Central memory CD8-positive, alpha-beta T cell (primary cell): ENCODE data around the gene CLSTN2.

Experiments
- ATAC-seq: fragments of 150-1000 bp; cut with Tn5 transposase; replicated peaks from 2 replicates; pipeline ENCODE4 v1.10.0; 2022; ENCODE audit warnings: mild to moderate bottlenecking, moderate FRiP score, moderate number of reproducible peaks; ENCODE audit not compliant: poor library complexity, severe bottlenecking; ENCODE audit errors: extremely low read depth
- DNase-seq, 2 donors: peaks; one replicate each; pipeline ENCODE4 v3.0.0; 2021; ENCODE audit warnings: low spot score in 2 of 2
- H3K27ac Mint-ChIP-seq: one replicate; pipeline ENCODE4 v1.8.0; 2022; ENCODE audit warnings: low read depth, mild to moderate bottlenecking, moderate library complexity, mixed read lengths
- H3K27me3 Mint-ChIP-seq: one replicate; pipeline ENCODE4 v1.8.0; 2022; ENCODE audit warnings: mixed read lengths
- H3K36me3 Mint-ChIP-seq: one replicate; pipeline ENCODE4 v1.8.0; 2022; ENCODE audit warnings: mild to moderate bottlenecking, moderate library complexity, mixed read lengths; ENCODE audit not compliant: insufficient read depth
- H3K4me1 Mint-ChIP-seq: one replicate; pipeline ENCODE4 v1.8.0; 2022; ENCODE audit warnings: mixed read lengths
- H3K4me3 Mint-ChIP-seq: one replicate; pipeline ENCODE4 v1.8.0; 2022; ENCODE audit warnings: mild to moderate bottlenecking, moderate library complexity, mixed read lengths
- H3K9me3 Mint-ChIP-seq: one replicate; pipeline ENCODE4 v1.8.0; 2022; ENCODE audit warnings: mixed read lengths

The CLSTN2 gene

GRCh38 chr3:139928708-139929505 is 6.1 kb upstream of the CLSTN2 start:
- no peak for ATAC-seq
- no peaks in the 10 kb centered on the region for H3K36me3 Mint-ChIP-seq
- H3K4me1 Mint-ChIP-seq: no peaks in the 10 kb centered on the region
- H3K27ac Mint-ChIP-seq: no peak overlapping the region
- no peak for DNase-seq
- no peak overlapping the region for H3K4me3 Mint-ChIP-seq
- H3K27me3 Mint-ChIP-seq: peaks cover 33% of the 10 kb centered on the region
- H3K9me3 Mint-ChIP-seq: peaks cover 6% of the 10 kb centered on the region

GRCh38 chr3:139930211-139930610 is 4.8 kb upstream of the CLSTN2 start:
- ATAC-seq (no peak), DNase-seq (no peak)
- peaks cover 6% of the 10 kb centered on the region for H3K9me3 Mint-ChIP-seq
- no peaks in the 10 kb centered on the region for H3K36me3 Mint-ChIP-seq
- H3K4me1 Mint-ChIP-seq: no peaks in the 10 kb centered on the region
- H3K27me3 Mint-ChIP-seq: peaks cover 36% of the 10 kb centered on the region
- H3K27ac Mint-ChIP-seq: no peak overlapping the region
- no peak overlapping the region for H3K4me3 Mint-ChIP-seq

DNA sequence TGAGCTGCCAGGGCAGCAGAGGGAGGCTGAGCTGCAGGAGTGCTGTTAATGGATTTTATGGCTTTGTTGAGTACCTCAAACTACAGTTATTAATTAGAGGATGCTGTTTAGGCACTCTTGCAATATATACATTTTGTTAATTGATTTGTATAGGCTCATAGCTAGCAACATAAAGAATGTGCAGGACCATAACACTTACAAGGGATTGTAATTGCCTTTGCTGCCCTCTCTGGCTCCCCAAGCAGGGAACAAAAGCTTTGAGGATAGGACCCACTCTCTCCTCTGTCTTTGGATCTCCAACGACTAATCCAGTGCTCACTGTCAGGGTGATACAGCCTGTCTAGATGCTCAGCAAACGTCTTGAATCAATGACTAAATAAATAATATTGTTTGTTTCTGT is 1.2 kb upstream of the CLSTN2 start:
- no peaks in the 10 kb centered on the region for H3K4me1 Mint-ChIP-seq
- H3K4me3 Mint-ChIP-seq: no peak overlapping the region
- no peaks in the 10 kb centered on the region for H3K9me3 Mint-ChIP-seq
- DNase-seq (no peak), ATAC-seq (no peak)
- H3K27ac Mint-ChIP-seq: no peak overlapping the region
- peaks cover 60% of the 10 kb centered on the region for H3K27me3 Mint-ChIP-seq
- H3K36me3 Mint-ChIP-seq: no peaks in the 10 kb centered on the region

DNA sequence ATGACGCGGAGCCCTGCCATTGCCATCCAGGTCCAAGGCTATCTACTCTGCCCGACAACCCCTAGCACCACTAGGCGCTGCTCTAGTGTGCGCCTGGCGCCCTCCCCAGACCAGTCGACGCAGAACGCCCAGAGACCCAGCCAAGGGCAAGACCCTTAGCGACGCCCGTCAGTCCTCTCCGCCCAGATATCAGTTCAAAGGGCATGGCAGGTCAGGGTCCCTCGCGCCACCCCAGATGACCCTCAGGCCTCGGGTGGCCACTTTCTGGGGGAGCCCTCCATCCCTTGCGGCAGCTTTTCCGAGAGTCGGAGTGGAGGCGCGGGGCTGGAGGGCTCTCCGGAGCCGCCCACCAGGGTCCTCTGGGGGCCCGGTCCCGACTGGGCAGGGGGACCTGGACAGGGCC is 371 bp upstream of the CLSTN2 start:
- Mint-ChIP-seq H3K4me1 (no peaks in the 10 kb centered on the region), H3K36me3 (no peaks in the 10 kb centered on the region), H3K27me3 (peaks cover 61% of the 10 kb centered on the region), H3K4me3 (no peak overlapping the region), H3K27ac (no peak overlapping the region), H3K9me3 (no peaks in the 10 kb centered on the region)
- ATAC-seq (no peak), DNase-seq (no peak)

- H3K9me3 Mint-ChIP-seq: no peaks in the 10 kb centered on the region
- no peak overlapping the region for H3K4me3 Mint-ChIP-seq
- no peaks in the 10 kb centered on the region for H3K36me3 Mint-ChIP-seq
- no peak for ATAC-seq
- no peak overlapping the region for H3K27ac Mint-ChIP-seq
- DNase-seq: no peak
- H3K27me3 Mint-ChIP-seq: peaks cover 73% of the 10 kb centered on the region
- no peaks in the 10 kb centered on the region for H3K4me1 Mint-ChIP-seq
These were observed 1.2 kb downstream of the CLSTN2 start for GRCh38 chr3:139935866-139936817.

DNA sequence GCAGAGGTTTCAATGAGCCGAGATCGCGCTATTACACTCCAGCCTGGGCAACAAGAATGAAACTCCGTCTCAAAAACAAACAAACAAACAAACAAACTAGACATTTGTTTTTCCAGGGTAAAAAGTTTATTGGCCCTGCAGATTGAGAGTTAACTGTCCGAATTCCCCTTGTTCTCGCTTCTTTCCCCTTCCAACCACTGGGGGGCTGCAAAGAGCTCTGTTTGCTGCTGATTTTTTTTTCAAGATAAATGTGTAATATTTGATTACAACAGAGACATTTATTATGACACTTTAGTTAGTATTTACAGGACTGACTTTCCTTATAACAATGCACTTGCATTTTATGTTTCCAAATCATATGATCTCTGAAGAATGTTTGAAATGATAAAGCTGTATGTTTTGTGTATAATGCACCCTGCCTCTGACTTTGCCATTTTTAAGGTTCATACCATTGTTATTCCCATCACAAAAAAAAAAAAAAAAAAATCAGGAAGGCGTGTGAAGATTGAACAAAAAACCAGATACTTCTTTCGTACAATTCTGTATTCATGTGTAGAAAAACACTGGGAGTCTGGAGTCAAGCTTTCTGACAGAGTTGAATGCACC is 2.8 kb downstream of the CLSTN2 start:
- H3K27ac Mint-ChIP-seq: no peak overlapping the region
- no peak overlapping the region for H3K4me3 Mint-ChIP-seq
- DNase-seq (no peak), ATAC-seq (no peak)
- no peaks in the 10 kb centered on the region for H3K4me1 Mint-ChIP-seq
- no peaks in the 10 kb centered on the region for H3K9me3 Mint-ChIP-seq
- peaks cover 67% of the 10 kb centered on the region for H3K27me3 Mint-ChIP-seq
- H3K36me3 Mint-ChIP-seq: no peaks in the 10 kb centered on the region

DNA sequence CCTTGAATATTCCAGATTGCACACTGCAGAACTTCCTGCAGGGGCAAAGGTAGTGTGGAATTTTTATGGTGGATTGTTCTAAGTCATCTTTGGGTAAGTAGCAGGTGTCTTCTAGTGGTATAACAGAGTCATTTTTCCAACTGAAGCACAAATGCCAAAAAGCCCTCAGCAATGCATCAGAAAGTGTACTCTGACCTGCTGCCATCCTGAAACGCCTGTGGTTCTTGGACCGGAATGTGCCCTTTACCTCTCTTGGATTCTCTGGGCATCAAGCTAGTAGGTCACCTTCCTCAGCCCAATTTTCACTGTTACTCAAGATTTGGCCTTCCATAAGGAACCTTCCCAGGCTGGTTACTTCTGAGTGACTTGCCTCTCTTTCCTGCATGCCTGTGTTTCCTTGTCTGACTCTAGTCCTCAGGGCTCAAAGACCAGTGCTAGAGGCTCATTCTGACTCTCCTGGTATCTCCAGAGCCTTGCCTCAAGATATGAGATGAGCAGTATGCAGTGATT is 4.8 kb downstream of the CLSTN2 start:
- ATAC-seq: no peak
- H3K9me3 Mint-ChIP-seq: no peaks in the 10 kb centered on the region
- no peak overlapping the region for H3K4me3 Mint-ChIP-seq
- peaks cover 63% of the 10 kb centered on the region for H3K27me3 Mint-ChIP-seq
- H3K36me3 Mint-ChIP-seq: no peaks in the 10 kb centered on the region
- H3K4me1 Mint-ChIP-seq: no peaks in the 10 kb centered on the region
- no peak overlapping the region for H3K27ac Mint-ChIP-seq
- DNase-seq: no peak

DNA sequence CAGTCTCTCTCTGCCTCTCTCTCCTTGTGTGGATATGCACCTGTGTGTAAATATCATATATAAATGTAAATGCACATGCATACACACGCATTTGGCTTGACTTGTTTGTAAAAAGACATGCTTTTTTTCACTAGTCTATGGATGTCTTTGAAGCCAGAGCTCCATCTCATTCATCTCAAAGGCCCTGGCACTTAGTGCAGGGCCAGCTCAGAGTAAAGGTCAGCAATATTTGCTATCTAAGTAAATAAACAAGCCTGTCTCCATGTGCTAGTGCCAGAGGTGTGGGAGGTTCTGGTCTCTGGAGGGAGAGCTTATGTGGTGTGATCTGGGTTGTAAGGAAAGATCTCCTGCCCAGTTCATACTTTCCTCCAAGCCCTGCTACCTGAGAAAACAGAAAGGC is 5.6 kb downstream of the CLSTN2 start:
- Mint-ChIP-seq H3K36me3 (no peaks in the 10 kb centered on the region), H3K4me1 (no peaks in the 10 kb centered on the region), H3K27me3 (peaks cover 58% of the 10 kb centered on the region), H3K27ac (no peak overlapping the region), H3K4me3 (no peak overlapping the region), H3K9me3 (no peaks in the 10 kb centered on the region)
- ATAC-seq: no peak
- DNase-seq: no peak

GRCh38 chr3:139941580-139941979 is 6.6 kb downstream of the CLSTN2 start:
- no peaks in the 10 kb centered on the region for H3K9me3 Mint-ChIP-seq
- no peak for ATAC-seq
- no peak overlapping the region for H3K27ac Mint-ChIP-seq
- H3K27me3 Mint-ChIP-seq: peaks cover 49% of the 10 kb centered on the region
- no peaks in the 10 kb centered on the region for H3K4me1 Mint-ChIP-seq
- DNase-seq: no peak
- H3K36me3 Mint-ChIP-seq: no peaks in the 10 kb centered on the region
- no peak overlapping the region for H3K4me3 Mint-ChIP-seq

DNA sequence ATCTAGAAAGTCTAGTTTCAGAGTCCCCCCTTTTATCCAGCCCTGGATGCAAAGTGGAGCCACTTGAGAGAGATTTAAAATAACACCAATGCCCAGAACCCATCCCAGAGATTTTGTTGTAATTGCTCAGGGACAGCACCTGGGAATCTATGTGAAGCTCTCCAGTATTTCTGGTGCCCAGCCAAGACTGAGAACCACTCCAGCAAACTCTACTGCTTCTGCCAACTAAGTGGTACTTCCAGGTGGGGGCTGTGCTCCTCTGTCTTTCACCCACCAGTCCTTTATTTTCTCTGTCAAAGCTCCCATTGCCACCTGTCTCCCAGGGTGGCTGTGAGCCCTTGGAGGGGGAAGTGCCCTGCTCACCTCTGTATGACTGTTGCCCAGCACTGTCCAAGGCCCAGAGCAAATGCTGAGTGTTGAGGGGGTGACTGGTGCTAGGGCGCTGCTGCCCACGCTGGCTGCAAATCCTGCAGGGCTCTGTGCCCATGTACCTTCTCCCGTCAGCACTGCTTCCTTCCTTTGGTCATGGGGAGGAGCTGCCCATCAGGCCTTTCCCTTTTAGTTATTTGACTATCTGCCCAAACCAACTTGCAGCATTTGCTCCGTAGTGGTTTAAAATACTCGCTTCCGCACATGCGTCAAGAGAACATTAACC is 9.4 kb downstream of the CLSTN2 start:
- no peak for DNase-seq
- H3K36me3 Mint-ChIP-seq: peaks cover 3% of the 10 kb centered on the region
- no peak overlapping the region for H3K4me3 Mint-ChIP-seq
- H3K4me1 Mint-ChIP-seq: no peaks in the 10 kb centered on the region
- ATAC-seq: no peak
- peaks cover 25% of the 10 kb centered on the region for H3K27me3 Mint-ChIP-seq
- no peak overlapping the region for H3K27ac Mint-ChIP-seq
- no peaks in the 10 kb centered on the region for H3K9me3 Mint-ChIP-seq

DNA sequence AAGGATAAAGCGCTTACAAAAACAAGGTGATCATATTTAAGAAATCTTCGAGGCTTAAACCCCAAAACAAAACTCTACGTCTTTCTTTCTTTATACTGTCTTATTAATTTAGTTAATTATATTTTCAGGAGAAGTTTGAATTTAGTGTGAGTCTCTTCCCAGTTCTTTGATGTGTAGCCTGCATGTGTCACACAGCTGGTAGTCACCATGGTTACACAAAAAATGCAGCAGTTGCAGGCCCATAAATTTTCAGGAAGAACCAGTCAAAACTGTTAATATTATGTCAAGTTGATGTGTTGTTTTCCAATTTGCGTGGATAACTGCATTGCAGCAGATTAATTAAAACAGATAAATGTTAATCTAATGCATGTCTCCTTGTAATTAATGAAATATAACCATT is 10.4 kb downstream of the CLSTN2 start:
- H3K27me3 Mint-ChIP-seq: peaks cover 19% of the 10 kb centered on the region
- no peaks in the 10 kb centered on the region for H3K9me3 Mint-ChIP-seq
- H3K27ac Mint-ChIP-seq: no peak overlapping the region
- no peaks in the 10 kb centered on the region for H3K4me1 Mint-ChIP-seq
- H3K36me3 Mint-ChIP-seq: peaks cover 3% of the 10 kb centered on the region
- no peak overlapping the region for H3K4me3 Mint-ChIP-seq
- DNase-seq (no peak), ATAC-seq (no peak)

DNA sequence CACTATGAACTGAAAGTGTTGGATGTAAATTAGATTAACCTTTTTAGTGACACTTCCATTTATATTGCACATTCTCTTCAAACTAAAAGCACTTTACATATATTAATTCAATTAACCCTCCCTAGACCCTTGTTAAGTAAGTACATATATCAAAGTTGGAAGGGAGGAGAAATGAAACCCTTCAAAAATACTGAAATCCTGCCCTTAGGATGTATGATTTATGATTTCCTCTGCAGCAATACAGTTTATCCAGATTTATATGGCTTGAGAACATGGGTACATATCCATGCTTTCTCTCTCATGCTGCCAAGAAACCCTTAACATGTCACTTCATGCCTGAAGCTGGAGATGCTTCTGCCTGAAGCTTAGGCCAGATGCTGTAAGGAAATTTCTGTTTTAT is 11.0 kb downstream of the CLSTN2 start:
- Mint-ChIP-seq H3K4me3 (no peak overlapping the region), H3K9me3 (no peaks in the 10 kb centered on the region), H3K27ac (no peak overlapping the region), H3K36me3 (peaks cover 3% of the 10 kb centered on the region), H3K27me3 (peaks cover 14% of the 10 kb centered on the region), H3K4me1 (no peaks in the 10 kb centered on the region)
- DNase-seq: no peak
- no peak for ATAC-seq
